HepG2 (cell line): ENCODE measurements around the gene RTN4. TPM values are rescaled to one million over a fixed set of nuclear protein-coding genes. Genes with fewer than 3 reads are reported as not detected.

Experiments used
- CREB1 ChIP-seq, 2 experiments: fragments of 450-650 bp in 1 of 2; IDR thresholded peaks; 2 replicates each; pipeline ENCODE4 v1.6.1; 2016 to 2017; ENCODE audit warnings: control low read depth in 1 of 2, mild to moderate bottlenecking in 1 of 2, missing compliant biosample characterization in 1 of 2, missing genetic modification characterization in 1 of 2
- GLI4 ChIP-seq: sonication (generic); formaldehyde crosslinking; IDR thresholded peaks from 2 replicates; pipeline ENCODE4 v1.5.1; 2020; ENCODE audit warnings: missing genetic modification reagents, mild to moderate bottlenecking, moderate library complexity, borderline replicate concordance
- GLMP ChIP-seq: sonication (generic); formaldehyde crosslinking; IDR thresholded peaks from 2 replicates; pipeline ENCODE4 v1.9.0; 2021; ENCODE audit warnings: missing genetic modification reagents, mild to moderate bottlenecking, borderline replicate concordance
- HMG20A ChIP-seq: IDR thresholded peaks from 2 replicates; pipeline ENCODE4 v1.6.1; 2016; ENCODE audit warnings: borderline replicate concordance
- HNF4G ChIP-seq, 2 experiments: sonication (generic) in 1 of 2; formaldehyde crosslinking in 1 of 2; IDR thresholded peaks; 2 replicates each; pipeline versions ENCODE4 v1.4.0 to v1.6.1; 2011 to 2020; ENCODE audit warnings: borderline replicate concordance in 2 of 2, low read depth in 2 of 2, mild to moderate bottlenecking in 2 of 2, low read length in 1 of 2, missing genetic modification reagents in 1 of 2, moderate library complexity in 1 of 2
- HNRNPUL1 ChIP-seq: fragments of 200-400 bp; formaldehyde crosslinking; IDR thresholded peaks from 2 replicates; pipeline ENCODE4 v1.6.1; 2017; ENCODE audit warnings: low read depth, mild to moderate bottlenecking, low read length, moderate library complexity
- IKZF4 ChIP-seq: sonication (generic); formaldehyde crosslinking; IDR thresholded peaks from 2 replicates; pipeline ENCODE4 v1.5.1; 2020; ENCODE audit warnings: borderline replicate concordance, mild to moderate bottlenecking, low read depth, missing genetic modification reagents; ENCODE audit errors: not compliant biosample characterization
- IRF9 ChIP-seq: sonication (generic); formaldehyde crosslinking; IDR thresholded peaks from 2 replicates; pipeline ENCODE4 v1.8.0; 2022; ENCODE audit warnings: missing genetic modification reagents, mild to moderate bottlenecking, borderline replicate concordance
- MBNL3 ChIP-seq: fragments of 250-450 bp; sonication (Bioruptor Pico); conservative IDR thresholded peaks from 2 replicates; pipeline ENCODE4 v1.8.0; 2022; ENCODE audit warnings: mild to moderate bottlenecking, inconsistent platforms
- MTA1 ChIP-seq: sonication (generic); formaldehyde crosslinking; IDR thresholded peaks from 2 replicates; pipeline ENCODE4 v1.4.0; 2020; ENCODE audit warnings: missing genetic modification reagents, mild to moderate bottlenecking, borderline replicate concordance
- MZF1 ChIP-seq: sonication (generic); formaldehyde crosslinking; IDR thresholded peaks from 2 replicates; pipeline ENCODE4 v1.8.1; 2023; ENCODE audit warnings: mild to moderate bottlenecking, missing genetic modification reagents, borderline replicate concordance
- NKX3-1 ChIP-seq: sonication (generic); formaldehyde crosslinking; IDR thresholded peaks from 2 replicates; pipeline ENCODE4 v1.5.0; 2020; ENCODE audit warnings: missing genetic modification reagents
- PAWR ChIP-seq: sonication (generic); formaldehyde crosslinking; IDR thresholded peaks from 2 replicates; pipeline ENCODE4 v1.4.0; 2020; ENCODE audit warnings: missing genetic modification reagents, mild to moderate bottlenecking, borderline replicate concordance
- POGZ ChIP-seq: sonication (generic); formaldehyde crosslinking; IDR thresholded peaks from 2 replicates; pipeline ENCODE4 v1.4.0; 2020; ENCODE audit warnings: mild to moderate bottlenecking, missing genetic modification reagents
- SKIL ChIP-seq: sonication (generic); formaldehyde crosslinking; IDR thresholded peaks from 2 replicates; pipeline ENCODE4 v1.8.0; 2022; ENCODE audit warnings: missing genetic modification reagents, mild to moderate bottlenecking, moderate library complexity, borderline replicate concordance
- STAG1 ChIP-seq: sonication (generic); formaldehyde crosslinking; IDR thresholded peaks from 2 replicates; pipeline ENCODE4 v1.4.0; 2020; ENCODE audit warnings: missing genetic modification reagents
- TBL1XR1 ChIP-seq: fragments of 150-350 bp; IDR thresholded peaks from 2 replicates; pipeline ENCODE4 v1.6.1; 2014; ENCODE audit warnings: borderline replicate concordance, low read length; ENCODE audit not compliant: partially characterized antibody
- YY1 ChIP-seq: IDR thresholded peaks from 2 replicates; pipeline ENCODE4 v1.6.1; 2011; ENCODE audit warnings: low read length, low read depth, moderate library complexity, mild to moderate bottlenecking; ENCODE audit not compliant: insufficient read depth, insufficient replicate concordance
- ZBTB44 ChIP-seq: sonication (generic); formaldehyde crosslinking; IDR thresholded peaks from 2 replicates; pipeline ENCODE4 v1.4.0; 2020; ENCODE audit warnings: missing genetic modification reagents
- ZNF672 ChIP-seq: sonication (generic); formaldehyde crosslinking; IDR thresholded peaks from 2 replicates; pipeline ENCODE4 v1.8.1; 2022; ENCODE audit warnings: missing genetic modification reagents
- ZNF781 ChIP-seq: sonication (generic); formaldehyde crosslinking; IDR thresholded peaks from 2 replicates; pipeline ENCODE4 v1.5.1; 2020; ENCODE audit warnings: borderline replicate concordance, mild to moderate bottlenecking, missing genetic modification reagents; ENCODE audit errors: not compliant biosample characterization
- polyA plus RNA-seq, 8 experiments: library from polyadenylated mRNA; depleted of rRNA in 3 of 8; stranded (reverse) in 7 of 8; unstranded in 1 of 8; fragments of >200 nt; fragmentation: Illumina TruSeq in 4 of 8; extraction: Trizol in 4 of 8; gene quantifications; 2 replicates each; pipeline versions ENCODE4 v1.2.1 to v1.2.3, GENCODE V29; 2011 to 2016; ENCODE audit warnings: low read depth in 4 of 8, missing spikeins in 1 of 8, mixed read lengths in 1 of 8; ENCODE audit not compliant: insufficient read depth in 1 of 8
- total RNA-seq, 5 experiments: library from RNA; depleted of rRNA; stranded (reverse); fragments of >200 nt; fragmentation: Illumina TruSeq; extraction: Trizol; gene quantifications; 2 replicates each; pipeline ENCODE4 v1.2.3, GENCODE V29; 2016; ENCODE audit warnings: low read depth in 1 of 5

Gene RTN4
- total and polyA plus RNA-seq, 2 of the 13 experiments (the other 11 are each of a cell fraction or from before 2014, with no cell fraction given), result 98.4 to 133 TPM

DNA sequence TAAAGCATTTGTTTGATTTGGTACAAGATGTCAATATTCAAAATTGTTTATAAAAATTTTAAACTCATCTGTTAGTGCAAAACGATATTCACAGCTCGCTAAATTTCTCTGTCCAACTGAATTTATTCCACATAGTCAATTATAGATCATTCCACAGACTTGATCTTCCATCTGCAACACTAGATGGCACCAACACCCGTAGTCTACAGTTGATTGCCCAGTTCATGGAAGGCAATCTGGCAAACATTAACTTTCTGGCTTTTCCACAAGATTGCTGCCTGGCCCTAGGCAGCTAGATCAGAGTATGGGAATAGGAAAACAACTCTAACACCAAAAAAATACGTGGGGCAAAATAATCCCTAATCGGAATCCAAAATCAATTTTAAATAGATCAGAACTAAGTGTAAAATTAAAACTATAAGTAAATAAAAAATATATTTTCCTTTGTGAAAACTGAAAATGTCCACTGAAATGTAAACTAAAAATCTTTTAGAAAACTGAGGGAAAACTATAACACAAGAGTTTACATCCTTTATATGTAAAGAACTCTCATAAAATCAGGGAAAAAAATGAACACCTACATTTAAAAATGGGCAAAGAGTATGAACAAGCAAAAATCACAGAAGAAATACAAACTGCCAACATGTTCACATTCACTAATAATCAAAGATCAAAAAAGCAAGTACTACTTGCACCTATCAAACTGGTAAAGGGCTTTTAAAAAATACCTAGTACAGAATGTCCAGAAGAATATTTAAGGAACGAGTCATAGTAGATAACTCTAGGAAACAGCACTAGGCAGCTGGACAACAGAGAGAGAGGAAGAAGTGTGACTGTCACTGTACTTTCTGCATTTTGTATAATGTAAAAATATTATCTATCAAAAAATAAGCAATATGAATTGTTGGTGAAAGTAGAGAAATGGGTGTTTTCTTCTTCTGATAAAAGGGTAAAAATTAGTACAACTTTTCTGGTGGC lies 35.0 kb downstream of the RTN4 start (continued):
- TF ChIP-seq HNF4G (IDR thresholded peaks at IDR 0.05; ENCODE audit: borderline replicate concordance, low read depth, low read length) (no peak), HNF4G (CRISPR knock-in tag; IDR thresholded peaks at IDR 0.05; ENCODE audit: borderline replicate concordance, low read depth) (no peak), ZNF781 (CRISPR knock-in tag) (no peak), MTA1 (CRISPR knock-in tag) (no peak), NKX3-1 (CRISPR knock-in tag) (no peak), IRF9 (CRISPR knock-in tag) (no peak), MZF1 (CRISPR knock-in tag) (no peak), MBNL3 (CRISPR knock-in tag) (no peak), TBL1XR1 (no peak), YY1 (no peak), CREB1 (IDR thresholded peaks at IDR 0.05) (no peak), CREB1 (CRISPR knock-in tag; IDR thresholded peaks at IDR 0.05) (peak; percentile 36; the same call in 1 of the 2 replicates), ZNF672 (no peak), GLI4 (no peak), HNRNPUL1 (peak; percentile 77), STAG1 (CRISPR knock-in tag) (peak; percentile 93), GLMP (CRISPR knock-in tag) (no peak), ZBTB44 (CRISPR knock-in tag) (no peak), SKIL (CRISPR knock-in tag) (no peak), IKZF4 (CRISPR knock-in tag) (no peak), HMG20A (peak; percentile 36; the same call in 1 of the 2 replicates), POGZ (CRISPR knock-in tag) (peak; percentile 81), PAWR (CRISPR knock-in tag) (no peak)
